ENCODE results near the gene MTHFD1L.

GRCh38 chr6:151063842-151064647 lies 198.5 kb downstream of the MTHFD1L start:
- TF ChIP-seq CTCF (IDR thresholded peaks at IDR 0.05; ENCODE audit: borderline replicate concordance, extremely low read depth, low read length, poor library complexity, severe bottlenecking) (no peak), EZH2 (IDR thresholded peaks at IDR 0.05; ENCODE audit: borderline replicate concordance, low read depth, low read length, severe bottlenecking) (no peak)

Data from DND-41 (cell line).